Fibroblast of lung (primary cell): ENCODE results near the gene NT5DC3. TPM values are rescaled to one million over a fixed set of nuclear protein-coding genes. Genes with fewer than 3 reads are reported as not detected.

Experiments used
- DNase-seq, 2 donors: peaks; one replicate each; pipeline versions ENCODE4 v3.0.0 to v3.0.0-alpha.2; 2010; ENCODE audit warnings: low read depth in 2 of 2
- H2AFZ ChIP-seq: 2 replicates; pipeline ENCODE4 v1.5.1; 2012; ENCODE audit warnings: low read length, control low read depth, inconsistent platforms
- H3K27ac ChIP-seq: 2 replicates; pipeline ENCODE4 v1.5.1; 2011; ENCODE audit warnings: low read length, control low read depth; ENCODE audit not compliant: insufficient read depth
- H3K27me3 ChIP-seq: 2 replicates; pipeline ENCODE4 v1.5.1; 2011; ENCODE audit warnings: mild to moderate bottlenecking, low read length; ENCODE audit not compliant: control insufficient read depth, insufficient read depth
- H3K36me3 ChIP-seq: 2 replicates; pipeline ENCODE4 v1.5.1; 2011; ENCODE audit warnings: low read length; ENCODE audit not compliant: control insufficient read depth, insufficient read depth
- H3K4me1 ChIP-seq: 2 replicates; pipeline ENCODE4 v1.5.1; 2011; ENCODE audit warnings: low read length; ENCODE audit not compliant: control insufficient read depth, insufficient read depth; ENCODE audit errors: extremely low read depth
- H3K4me2 ChIP-seq: 2 replicates; pipeline ENCODE4 v1.5.1; 2011; ENCODE audit warnings: low read length, control low read depth; ENCODE audit not compliant: insufficient read depth; ENCODE audit errors: extremely low read depth
- H3K4me3 ChIP-seq, 4 experiments: fragments of 200-600 bp in 1 of 4; sonication (generic) in 1 of 4; replicated peaks in 1 of 4; 2 replicates each; pipeline ENCODE4 v1.5.1; 2011 to 2016; ENCODE audit warnings: low read length in 4 of 4, low read depth in 3 of 4, mild to moderate bottlenecking in 3 of 4, control low read depth in 2 of 4, inconsistent platforms in 1 of 4, mixed read lengths in 1 of 4; ENCODE audit not compliant: insufficient read depth in 1 of 4; ENCODE audit errors: control extremely low read depth in 1 of 4
- H3K79me2 ChIP-seq: 2 replicates; pipeline ENCODE4 v1.5.1; 2012; ENCODE audit warnings: mild to moderate bottlenecking, low read length, inconsistent platforms; ENCODE audit not compliant: control insufficient read depth, insufficient read depth
- H3K9ac ChIP-seq: 2 replicates; pipeline ENCODE4 v1.5.1; 2011; ENCODE audit warnings: mild to moderate bottlenecking, low read length, control low read depth; ENCODE audit not compliant: insufficient read depth
- H3K9me3 ChIP-seq: 2 replicates; pipeline ENCODE4 v1.5.1; 2012; ENCODE audit warnings: low read depth, low read length; ENCODE audit not compliant: control insufficient read depth, insufficient read depth
- H4K20me1 ChIP-seq: 2 replicates; pipeline ENCODE4 v1.5.1; 2011; ENCODE audit warnings: low read length; ENCODE audit not compliant: control insufficient read depth, insufficient read depth; ENCODE audit errors: extremely low read depth
- EZH2 ChIP-seq: IDR thresholded peaks from 2 replicates; pipeline ENCODE4 v1.5.1; 2012; ENCODE audit warnings: low read length, control low read depth, mild to moderate bottlenecking; ENCODE audit errors: missing control alignments
- polyA plus RNA-seq, 2 donors: library from polyadenylated mRNA; depleted of rRNA in 1 of 2; stranded (reverse) in 1 of 2; unstranded in 1 of 2; fragments of >200 nt; gene quantifications; 2 replicates each; pipeline ENCODE4 v1.2.1, GENCODE V29; 2011 to 2012; ENCODE audit warnings: missing spikeins in 1 of 2
- total RNA-seq: library from RNA; depleted of rRNA; stranded (reverse); fragments of >200 nt; gene quantifications from 2 replicates; pipeline ENCODE4 v1.2.1, GENCODE V29; 2014
- TF ChIP-seq, protein P1 (sequence below), 2 donors: IDR thresholded peaks in 1 of 2; conservative IDR thresholded peaks in 1 of 2; 1 replicate in 1 of 2; 2 replicates in 1 of 2; pipeline ENCODE4 v1.5.1; 2011 to 2012; ENCODE audit warnings: low read length in 2 of 2, control low read depth in 1 of 2, inconsistent platforms in 1 of 2, low read depth in 1 of 2, mild to moderate bottlenecking in 1 of 2

The NT5DC3 gene
- total and polyA plus RNA-seq, 2 donors (not counting 1 experiment from before 2014, with no cell fraction given) = 4.1 to 10.4 TPM

DNA sequence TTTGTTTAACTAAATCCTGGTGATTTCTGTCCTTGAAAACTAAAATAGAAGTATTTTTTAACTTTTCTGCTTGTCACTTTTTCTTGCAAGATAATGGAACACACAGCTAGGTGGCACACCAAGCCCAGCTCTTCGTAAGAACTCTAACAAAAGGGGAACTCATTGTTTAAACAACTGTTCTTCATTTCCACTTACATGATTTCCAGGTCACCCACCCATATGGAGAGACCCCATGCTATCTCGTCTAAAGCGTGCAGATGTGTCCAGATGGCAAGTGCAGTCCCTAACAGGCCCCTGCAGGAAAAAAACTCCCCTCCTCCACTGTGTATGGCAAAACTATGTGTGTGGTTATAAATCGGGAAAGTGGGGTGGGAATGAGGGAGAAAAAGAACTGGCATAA is 43.3 kb upstream of the NT5DC3 start:
- Histone ChIP-seq H3K27ac (no peak overlapping the region), H2AFZ (no peak overlapping the region), H3K79me2 (no peaks in the 10 kb centered on the region), H3K27me3 (no peaks in the 10 kb centered on the region), H3K4me3 (no peak overlapping the region), H3K4me1 (no peaks in the 10 kb centered on the region), H3K4me2 (no peak overlapping the region), H3K9ac (no peak overlapping the region), H3K36me3 (no peaks in the 10 kb centered on the region), H4K20me1 (no peaks in the 10 kb centered on the region), H3K9me3 (no peaks in the 10 kb centered on the region)
- peak; percentile 63 to 73 for DNase-seq
- TF ChIP-seq EZH2 = no peak
- TF ChIP-seq, protein P1, sequence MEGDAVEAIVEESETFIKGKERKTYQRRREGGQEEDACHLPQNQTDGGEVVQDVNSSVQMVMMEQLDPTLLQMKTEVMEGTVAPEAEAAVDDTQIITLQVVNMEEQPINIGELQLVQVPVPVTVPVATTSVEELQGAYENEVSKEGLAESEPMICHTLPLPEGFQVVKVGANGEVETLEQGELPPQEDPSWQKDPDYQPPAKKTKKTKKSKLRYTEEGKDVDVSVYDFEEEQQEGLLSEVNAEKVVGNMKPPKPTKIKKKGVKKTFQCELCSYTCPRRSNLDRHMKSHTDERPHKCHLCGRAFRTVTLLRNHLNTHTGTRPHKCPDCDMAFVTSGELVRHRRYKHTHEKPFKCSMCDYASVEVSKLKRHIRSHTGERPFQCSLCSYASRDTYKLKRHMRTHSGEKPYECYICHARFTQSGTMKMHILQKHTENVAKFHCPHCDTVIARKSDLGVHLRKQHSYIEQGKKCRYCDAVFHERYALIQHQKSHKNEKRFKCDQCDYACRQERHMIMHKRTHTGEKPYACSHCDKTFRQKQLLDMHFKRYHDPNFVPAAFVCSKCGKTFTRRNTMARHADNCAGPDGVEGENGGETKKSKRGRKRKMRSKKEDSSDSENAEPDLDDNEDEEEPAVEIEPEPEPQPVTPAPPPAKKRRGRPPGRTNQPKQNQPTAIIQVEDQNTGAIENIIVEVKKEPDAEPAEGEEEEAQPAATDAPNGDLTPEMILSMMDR (conservative IDR thresholded peaks at IDR 0.05 in 1 of 2, IDR thresholded peaks at IDR 0.05 in 1 of 2; ENCODE audit: low read depth in 1 of 2, low read length in 2 of 2) = peak; percentile 53 to 56

DNA sequence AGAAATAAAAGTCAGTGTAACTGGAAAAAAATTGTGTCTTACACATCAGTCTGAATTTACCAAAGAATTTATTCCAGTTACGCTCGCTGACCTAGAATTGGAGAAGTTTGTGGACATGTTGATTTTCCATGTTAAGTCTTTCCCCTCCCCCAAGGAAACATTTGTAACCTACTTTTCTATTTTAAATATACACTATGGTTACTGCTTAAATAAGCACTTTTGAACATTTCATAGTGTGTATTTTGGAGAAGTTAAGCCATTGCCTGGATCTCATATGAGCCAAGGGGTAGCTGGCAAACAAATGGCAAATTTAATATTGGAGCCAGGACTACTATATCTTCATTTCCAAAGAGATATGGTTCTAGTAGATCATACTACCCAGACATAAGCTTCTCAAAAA is 42.9 kb upstream of the NT5DC3 start:
- no peak overlapping the region for H3K4me3 ChIP-seq
- no peak overlapping the region for H3K27ac ChIP-seq
- H3K4me1 ChIP-seq = no peaks in the 10 kb centered on the region
- H3K9me3 ChIP-seq = no peaks in the 10 kb centered on the region
- no peaks in the 10 kb centered on the region for H3K27me3 ChIP-seq
- no peak for DNase-seq
- H3K79me2 ChIP-seq = no peaks in the 10 kb centered on the region
- no peaks in the 10 kb centered on the region for H3K36me3 ChIP-seq
- no peak overlapping the region for H2AFZ ChIP-seq
- TF ChIP-seq, protein P1 (conservative IDR thresholded peaks at IDR 0.05 in 1 of 2, IDR thresholded peaks at IDR 0.05 in 1 of 2; ENCODE audit: low read depth in 1 of 2, low read length in 2 of 2) = no peak
- TF ChIP-seq EZH2 = no peak
- H3K9ac ChIP-seq = no peak overlapping the region
- no peak overlapping the region for H3K4me2 ChIP-seq
- no peaks in the 10 kb centered on the region for H4K20me1 ChIP-seq

DNA sequence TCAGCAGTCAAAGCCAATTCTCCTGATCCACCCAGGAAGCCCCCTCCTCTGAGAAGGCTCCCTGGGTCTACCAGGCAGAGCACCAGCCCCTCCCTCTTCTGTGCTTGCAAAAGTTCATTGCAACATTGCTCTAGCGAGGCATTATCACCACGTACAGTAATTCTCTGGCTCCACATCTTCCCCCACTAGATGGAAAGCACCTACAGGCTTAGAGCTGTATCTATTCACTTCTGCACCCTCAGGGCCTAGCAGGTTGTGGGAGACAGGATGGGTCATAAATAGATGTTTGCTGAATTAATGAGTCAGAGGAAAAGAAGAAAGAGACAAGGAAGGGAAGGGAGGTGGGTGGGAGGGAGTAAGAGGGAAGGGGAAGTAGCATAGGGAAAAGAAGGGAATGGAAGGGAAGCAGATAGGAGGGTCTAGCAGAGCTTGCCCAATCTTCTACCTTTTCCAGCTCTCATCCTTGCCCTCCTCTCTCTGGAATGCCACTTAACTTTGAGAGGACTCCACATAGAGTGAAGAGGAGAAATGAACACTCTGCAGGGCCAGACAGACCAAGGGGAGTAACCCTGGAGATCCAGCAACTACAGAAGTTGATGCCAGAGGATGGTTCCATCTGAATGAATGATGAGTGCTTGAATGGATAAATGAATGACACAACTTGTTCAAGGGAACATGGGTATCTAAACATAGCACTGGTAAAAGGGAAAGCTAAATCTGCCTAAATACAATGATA is 42.0 kb upstream of the NT5DC3 start:
- no peak for TF ChIP-seq EZH2
- TF ChIP-seq, protein P1 (conservative IDR thresholded peaks at IDR 0.05 in 1 of 2, IDR thresholded peaks at IDR 0.05 in 1 of 2; ENCODE audit: low read depth in 1 of 2, low read length in 2 of 2) = no peak
- Histone ChIP-seq H3K27ac (no peak overlapping the region), H3K27me3 (no peaks in the 10 kb centered on the region), H2AFZ (no peak overlapping the region), H3K4me2 (no peak overlapping the region), H3K9ac (no peak overlapping the region), H3K79me2 (no peaks in the 10 kb centered on the region), H3K36me3 (no peaks in the 10 kb centered on the region), H3K4me1 (no peaks in the 10 kb centered on the region), H3K4me3 (no peak overlapping the region), H3K9me3 (no peaks in the 10 kb centered on the region), H4K20me1 (no peaks in the 10 kb centered on the region)
- no peak for DNase-seq
